GM18868 (cell line): ENCODE measurements around the gene GABBR2.

Source experiments
- ATAC-seq: cut with Tn5 transposase; IDR thresholded peaks from one replicate; pipeline ENCODE4 v1.9.1; 2021; ENCODE audit warnings: mild to moderate bottlenecking, moderate library complexity; ENCODE audit not compliant: unreplicated experiment

GABBR2 gene

GRCh38 chr9:98362624-98363252, 346.0 kb downstream of the GABBR2 start:
- ATAC-seq, result no peak

GRCh38 chr9:98361645-98362044, 347.1 kb downstream of the GABBR2 start:
- no peak for ATAC-seq

- ATAC-seq, result no peak
Observed at GRCh38 chr9:98360176-98360708, 348.5 kb downstream of the GABBR2 start.

DNA sequence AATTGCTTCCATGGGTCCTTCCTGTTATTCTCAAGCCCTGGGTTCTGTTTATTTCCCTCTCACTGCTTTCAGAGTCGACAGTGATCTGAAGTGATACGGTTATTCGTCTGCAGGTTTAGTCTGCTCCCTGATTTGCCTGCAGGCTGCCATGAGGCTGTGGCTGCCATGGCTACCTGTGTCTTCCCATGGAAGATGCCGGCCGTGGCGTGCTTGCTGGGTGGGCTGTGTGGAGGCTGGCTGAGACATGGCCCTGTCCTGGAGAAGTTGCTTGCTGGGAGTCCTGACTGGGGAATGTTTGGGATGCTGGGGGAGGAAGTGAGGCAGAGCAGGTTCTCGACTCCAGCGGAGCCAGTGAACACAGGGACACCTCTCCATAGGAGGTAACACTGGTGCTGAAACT, 349.2 kb downstream of the GABBR2 start:
- no peak for ATAC-seq

DNA sequence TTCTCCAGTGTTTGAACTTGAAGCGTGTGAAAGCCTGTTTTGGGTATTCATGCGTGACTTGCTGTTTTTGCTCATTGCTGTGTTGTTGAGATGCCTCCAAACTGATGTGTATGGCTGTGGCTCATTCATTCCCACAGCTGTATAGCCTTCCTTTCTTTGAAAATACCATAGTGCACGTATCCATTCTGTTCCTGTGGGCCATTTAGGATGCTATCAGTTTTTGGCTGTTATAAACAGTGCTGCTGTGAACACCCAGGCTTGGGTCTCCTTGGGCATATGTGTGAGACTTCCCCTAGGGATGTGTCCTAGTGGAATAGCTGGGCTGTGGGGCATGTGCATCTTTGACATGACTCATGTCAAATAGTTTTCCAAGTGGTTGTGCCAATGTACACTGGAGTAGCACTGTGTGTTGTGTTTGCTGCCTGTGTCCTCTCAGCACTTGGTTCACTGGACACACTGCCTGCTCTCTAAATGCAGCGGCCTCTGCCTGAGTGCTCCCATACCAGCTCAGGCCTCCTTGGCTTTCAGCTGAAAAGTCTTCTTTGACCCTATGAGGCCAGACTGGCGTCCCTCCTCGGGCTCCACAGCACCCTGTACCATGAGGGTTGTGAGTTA, 350.7 kb downstream of the GABBR2 start:
- ATAC-seq, result no peak

DNA sequence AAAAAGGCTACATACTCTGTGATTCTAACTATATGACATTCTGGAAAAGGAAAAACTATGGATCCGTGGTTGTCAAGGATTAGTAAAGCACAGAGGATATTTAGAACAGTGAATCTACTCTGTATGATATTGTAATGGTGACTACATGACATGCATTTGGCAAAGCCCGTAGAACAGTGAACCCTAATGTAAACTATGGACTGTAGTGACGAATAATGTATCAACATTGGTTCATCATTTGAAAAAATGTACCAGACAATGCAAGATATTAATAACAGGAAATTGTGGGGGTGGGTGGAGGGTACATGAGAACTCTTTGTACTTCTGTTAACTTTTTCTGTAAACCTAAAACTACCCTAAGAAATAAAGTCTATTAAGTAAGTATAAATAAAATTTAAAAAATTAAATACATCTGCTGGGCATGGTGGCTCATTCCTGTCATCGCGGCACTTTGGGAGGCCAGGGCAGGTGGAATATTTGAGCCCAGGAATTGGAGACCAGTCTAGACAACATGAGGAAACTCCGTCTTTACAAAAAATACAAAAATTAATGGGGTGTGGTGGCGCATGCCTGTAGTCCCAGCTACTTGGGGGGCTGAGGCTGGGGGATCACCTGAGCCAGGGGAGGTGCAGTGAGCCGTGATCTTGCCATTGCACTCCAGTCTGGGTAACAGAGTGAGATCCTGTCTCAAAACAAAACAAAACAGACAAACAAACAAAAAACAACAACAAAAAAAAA, 351.6 kb downstream of the GABBR2 start:
- no peak for ATAC-seq

GRCh38 chr9:98356326-98356725, 352.4 kb downstream of the GABBR2 start:
- no peak for ATAC-seq

GRCh38 chr9:98351370-98351769, 357.4 kb downstream of the GABBR2 start:
- ATAC-seq, result no peak

- ATAC-seq, result no peak
Observed at GRCh38 chr9:98347642-98348041, 361.1 kb downstream of the GABBR2 start.

GRCh38 chr9:98345011-98345410, 363.7 kb downstream of the GABBR2 start:
- ATAC-seq, result no peak

GRCh38 chr9:98344581-98344980, 364.2 kb downstream of the GABBR2 start:
- no peak for ATAC-seq

DNA sequence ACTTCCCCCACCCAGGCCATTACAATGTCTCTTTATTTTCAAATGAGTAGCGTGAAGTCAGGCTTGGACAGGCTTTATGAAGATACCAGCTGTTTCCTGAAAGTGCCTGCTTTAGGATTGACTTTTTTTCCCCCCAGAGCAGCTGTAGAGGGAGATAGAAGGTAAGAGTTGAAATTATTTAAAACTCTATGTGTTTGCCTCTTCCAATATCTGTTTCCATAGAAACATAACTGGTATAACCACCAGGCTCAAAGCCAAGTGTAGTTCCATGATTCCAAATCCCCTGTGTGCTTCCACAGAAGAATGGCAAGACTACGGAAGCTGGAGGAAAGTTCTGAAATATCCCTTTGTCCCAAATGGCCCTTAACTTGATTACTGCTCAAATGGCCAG, 365.9 kb downstream of the GABBR2 start:
- no peak for ATAC-seq

DNA sequence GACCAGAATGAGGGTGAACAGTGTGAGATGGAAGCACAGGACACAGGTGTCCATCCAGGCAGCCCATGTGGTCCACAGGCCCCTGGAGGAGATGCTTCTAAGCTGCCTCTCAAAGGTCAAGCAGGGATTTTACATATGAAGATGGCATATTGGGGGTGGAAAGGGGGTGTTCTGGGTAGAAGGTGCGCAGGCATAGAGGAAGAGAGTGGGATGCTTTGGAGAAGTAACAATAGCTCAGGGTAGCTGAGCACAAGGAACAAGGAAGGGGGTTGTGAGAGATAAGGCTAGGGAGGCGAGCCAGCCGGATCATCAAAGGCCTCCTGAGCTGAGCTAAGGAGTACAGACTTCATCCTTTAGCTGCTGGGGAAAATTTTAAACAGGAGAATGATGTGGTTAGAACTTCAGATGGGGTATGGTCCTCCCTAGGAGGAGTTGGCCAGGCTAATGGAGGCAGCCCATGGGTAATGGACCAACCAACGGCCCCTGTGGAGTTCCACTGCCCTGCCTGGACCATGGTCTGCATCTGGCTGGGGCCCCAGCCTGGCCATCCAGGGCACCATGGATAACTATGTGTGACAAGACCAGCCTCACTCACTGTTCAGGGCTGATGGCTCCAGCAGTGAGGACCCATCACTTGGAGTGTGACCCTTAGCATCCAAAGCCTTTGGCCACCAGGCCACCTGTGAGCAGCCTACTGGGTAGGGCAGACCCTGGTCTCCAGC, 366.5 kb downstream of the GABBR2 start:
- ATAC-seq, result no peak

DNA sequence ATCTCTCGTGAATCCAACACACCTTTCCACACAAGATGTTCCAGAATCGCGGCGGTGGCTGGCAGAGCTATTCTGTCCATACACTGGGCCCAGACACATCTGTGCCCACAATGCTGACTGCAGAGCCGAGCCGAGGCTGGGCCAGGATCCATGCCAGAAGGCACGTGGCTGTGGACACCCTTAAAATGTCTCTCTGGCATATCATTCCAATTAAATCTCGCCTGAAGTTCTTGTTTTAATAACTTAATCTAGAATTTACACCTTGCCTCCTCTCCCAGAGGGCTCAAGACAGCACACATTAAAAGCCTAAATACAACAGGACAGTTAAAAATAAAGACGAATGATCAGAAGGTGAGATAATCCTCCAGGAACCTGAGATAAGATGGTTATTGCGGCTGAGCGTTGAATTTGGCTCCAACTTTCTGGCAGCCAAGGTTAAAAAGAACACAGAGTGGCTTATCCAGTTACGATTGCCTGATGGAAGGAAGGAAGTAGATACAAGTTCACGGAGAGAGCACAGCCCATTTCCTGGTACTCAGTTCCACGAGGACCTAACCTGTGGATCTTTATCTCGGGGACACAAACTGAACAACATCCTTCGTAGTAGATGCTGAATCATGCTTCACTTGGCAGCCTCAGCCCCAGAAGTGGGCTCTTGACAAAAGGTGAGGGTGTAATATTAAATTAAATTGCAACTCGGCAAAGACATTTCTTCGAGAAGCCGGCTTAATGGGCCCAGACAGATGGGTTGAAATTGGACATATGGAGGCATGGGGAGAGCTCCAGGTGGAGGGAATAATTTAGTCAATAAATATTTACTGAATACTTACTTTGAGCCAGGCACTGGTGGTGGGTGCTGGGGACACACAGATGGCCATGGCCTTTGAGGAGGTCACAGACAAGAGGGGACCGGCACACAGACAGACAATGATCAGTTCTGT, 367.3 kb downstream of the GABBR2 start:
- no peak for ATAC-seq

GRCh38 chr9:98339987-98340800, 368.5 kb downstream of the GABBR2 start:
- no peak for ATAC-seq

DNA sequence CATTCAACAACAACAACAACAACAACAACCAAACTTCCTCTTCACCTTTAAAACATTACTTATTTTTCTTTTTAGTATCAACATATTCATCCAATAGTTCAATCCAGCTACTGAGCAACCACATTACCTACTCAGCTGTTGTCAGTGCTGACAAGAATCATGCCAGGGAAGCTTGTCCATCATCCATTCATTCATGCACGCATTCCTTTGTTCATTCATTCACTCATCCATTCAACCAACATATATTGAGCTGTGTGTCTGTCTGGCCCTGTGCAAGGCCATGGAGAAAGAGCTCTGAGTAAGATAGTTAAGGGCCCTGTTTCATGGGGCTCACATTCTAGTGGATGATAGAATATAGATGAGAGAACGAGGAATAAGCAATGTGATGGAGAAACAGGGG, 373.1 kb downstream of the GABBR2 start:
- ATAC-seq, result no peak

GRCh38 chr9:98334796-98335195, 373.9 kb downstream of the GABBR2 start:
- ATAC-seq, result no peak

GRCh38 chr9:98333703-98334582, 374.8 kb downstream of the GABBR2 start:
- no peak for ATAC-seq
